GM06990 (cell line): ENCODE measurements around the gene JPT1.

ENCODE experiments used
- DNase-seq: peaks from one replicate; pipeline ENCODE4 v3.0.0-alpha.2; 2011; ENCODE audit not compliant: insufficient read length; ENCODE audit errors: extremely low read depth
- H3K27me3 ChIP-seq: replicated peaks from 2 replicates; pipeline ENCODE4 v1.6.0; 2011; ENCODE audit warnings: low read length; ENCODE audit not compliant: control insufficient read depth, insufficient read depth
- H3K36me3 ChIP-seq: 2 replicates; pipeline ENCODE4 v1.5.1; 2011; ENCODE audit warnings: low read length; ENCODE audit not compliant: control insufficient read depth, insufficient read depth
- H3K4me3 ChIP-seq: replicated peaks from 2 replicates; pipeline ENCODE4 v1.5.1; 2011; ENCODE audit warnings: low read depth, mild to moderate bottlenecking, control low read depth, low read length
- CTCF ChIP-seq: IDR thresholded peaks from 2 replicates; pipeline ENCODE4 v1.5.1; 2011; ENCODE audit warnings: low read length, control low read depth, mild to moderate bottlenecking, inconsistent platforms; ENCODE audit not compliant: insufficient read depth, poor library complexity, severe bottlenecking

The JPT1 gene

GRCh38 chr17:75124819-75125162 is 29.5 kb downstream of the JPT1 start:
- Histone ChIP-seq H3K36me3 (peaks cover 8% of the 10 kb centered on the region), H3K4me3 (no peak overlapping the region), H3K27me3 (no peaks in the 10 kb centered on the region)
- no peak for TF ChIP-seq CTCF
- DNase-seq = no peak

GRCh38 chr17:75124041-75124818 is 30.1 kb downstream of the JPT1 start:
- Histone ChIP-seq H3K36me3 (peaks cover 8% of the 10 kb centered on the region), H3K4me3 (no peak overlapping the region), H3K27me3 (no peaks in the 10 kb centered on the region)
- DNase-seq = no peak
- TF ChIP-seq CTCF = no peak

- no peak for DNase-seq
- no peaks in the 10 kb centered on the region for H3K27me3 ChIP-seq
- peaks cover 10% of the 10 kb centered on the region for H3K36me3 ChIP-seq
- H3K4me3 ChIP-seq = no peak overlapping the region
- no peak for TF ChIP-seq CTCF
These were observed 36.0 kb downstream of the JPT1 start for GRCh38 chr17:75118307-75118706.

- DNase-seq = no peak
- no peak for TF ChIP-seq CTCF
- Histone ChIP-seq H3K27me3 (no peaks in the 10 kb centered on the region), H3K36me3 (peaks cover 10% of the 10 kb centered on the region), H3K4me3 (no peak overlapping the region)
These were observed 37.6 kb downstream of the JPT1 start for GRCh38 chr17:75116737-75117136.

DNA sequence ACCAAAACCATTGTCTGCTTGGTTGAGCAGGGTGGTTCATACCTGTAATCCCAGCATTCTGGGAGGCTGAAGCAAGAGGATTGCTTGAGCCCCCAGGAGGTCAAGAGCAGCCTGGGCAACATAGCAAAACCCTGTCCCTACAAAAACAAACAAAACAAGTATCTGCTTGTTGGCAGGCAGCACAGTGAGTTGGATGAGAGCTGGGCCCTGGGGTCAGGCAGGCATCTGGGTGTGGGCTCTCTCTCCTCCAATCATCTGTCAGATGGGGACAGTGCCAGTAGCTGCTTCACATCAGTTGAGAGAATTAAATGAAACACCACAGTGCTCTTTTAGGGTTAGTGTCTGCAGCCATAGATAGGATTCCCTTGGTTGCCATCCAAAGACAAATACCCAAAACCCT is 38.8 kb downstream of the JPT1 start:
- peaks cover 8% of the 10 kb centered on the region for H3K36me3 ChIP-seq
- no peak for TF ChIP-seq CTCF
- H3K27me3 ChIP-seq = no peaks in the 10 kb centered on the region
- no peak overlapping the region for H3K4me3 ChIP-seq
- no peak for DNase-seq
